ENCODE data around the gene CDYL. TPM values are rescaled to one million over a fixed set of nuclear protein-coding genes. Genes with fewer than 3 reads are reported as not detected.

CDYL gene
- polyA plus RNA-seq, 1 experiment = 26.6 TPM

DNA sequence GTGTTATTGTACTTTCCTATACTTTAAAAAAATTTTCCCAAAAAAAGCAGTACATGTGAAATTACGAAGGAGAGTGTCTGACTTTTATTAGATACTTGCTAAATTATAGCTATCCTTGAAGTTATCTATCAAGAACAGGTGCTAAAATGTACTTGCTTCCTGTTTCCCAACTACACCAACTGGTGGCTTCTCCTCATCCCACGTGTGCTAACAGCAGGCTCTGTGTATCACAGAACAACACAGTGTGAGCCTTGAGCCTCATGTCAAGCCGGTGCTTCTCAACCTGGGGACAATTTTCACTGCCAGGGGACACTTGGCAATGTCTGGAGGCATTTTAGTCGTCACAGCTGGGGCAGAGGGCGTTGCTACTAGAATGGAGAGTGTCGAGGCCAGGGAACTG lies 36.2 kb upstream of the CDYL start:
- no peak for DNase-seq (ENCODE audit: low read depth, low spot score)
- ChIA-PET CTCF (no interaction called here), POLR2A (no interaction called here)
- Histone ChIP-seq H3K9me3 (ENCODE audit: control insufficient read depth, insufficient read depth, low read length) (no peaks in the 10 kb centered on the region), H3K4me3 (ENCODE audit: low read depth, low read length) (no peak overlapping the region), H3K27me3 (ENCODE audit: control insufficient read depth, insufficient read depth, low read length) (peaks cover 16% of the 10 kb centered on the region), H3K27ac (ENCODE audit: low read depth, low read length) (no peak overlapping the region)
- TF ChIP-seq, protein P1, sequence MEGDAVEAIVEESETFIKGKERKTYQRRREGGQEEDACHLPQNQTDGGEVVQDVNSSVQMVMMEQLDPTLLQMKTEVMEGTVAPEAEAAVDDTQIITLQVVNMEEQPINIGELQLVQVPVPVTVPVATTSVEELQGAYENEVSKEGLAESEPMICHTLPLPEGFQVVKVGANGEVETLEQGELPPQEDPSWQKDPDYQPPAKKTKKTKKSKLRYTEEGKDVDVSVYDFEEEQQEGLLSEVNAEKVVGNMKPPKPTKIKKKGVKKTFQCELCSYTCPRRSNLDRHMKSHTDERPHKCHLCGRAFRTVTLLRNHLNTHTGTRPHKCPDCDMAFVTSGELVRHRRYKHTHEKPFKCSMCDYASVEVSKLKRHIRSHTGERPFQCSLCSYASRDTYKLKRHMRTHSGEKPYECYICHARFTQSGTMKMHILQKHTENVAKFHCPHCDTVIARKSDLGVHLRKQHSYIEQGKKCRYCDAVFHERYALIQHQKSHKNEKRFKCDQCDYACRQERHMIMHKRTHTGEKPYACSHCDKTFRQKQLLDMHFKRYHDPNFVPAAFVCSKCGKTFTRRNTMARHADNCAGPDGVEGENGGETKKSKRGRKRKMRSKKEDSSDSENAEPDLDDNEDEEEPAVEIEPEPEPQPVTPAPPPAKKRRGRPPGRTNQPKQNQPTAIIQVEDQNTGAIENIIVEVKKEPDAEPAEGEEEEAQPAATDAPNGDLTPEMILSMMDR (IDR thresholded peaks at IDR 0.05; ENCODE audit: low read depth, low read length) = no peak

- Histone ChIP-seq H3K27me3 (ENCODE audit: control insufficient read depth, insufficient read depth, low read length) (peaks cover 24% of the 10 kb centered on the region), H3K27ac (ENCODE audit: low read depth, low read length) (no peak overlapping the region), H3K9me3 (ENCODE audit: control insufficient read depth, insufficient read depth, low read length) (no peaks in the 10 kb centered on the region), H3K4me3 (ENCODE audit: low read depth, low read length) (no peak overlapping the region)
- CTCF ChIA-PET = no interaction called here
- no peak for DNase-seq (ENCODE audit: low read depth, low spot score)
- POLR2A ChIA-PET = no interaction called here
- TF ChIP-seq, protein P1 (IDR thresholded peaks at IDR 0.05; ENCODE audit: low read depth, low read length) = no peak
Measured at GRCh38 chr6:4743062-4743461, 33.1 kb upstream of the CDYL start.

GRCh38 chr6:4743926-4744325 lies 32.3 kb upstream of the CDYL start:
- no peak overlapping the region for H3K27ac ChIP-seq (ENCODE audit: low read depth, low read length)
- POLR2A ChIA-PET = no interaction called here

DNA sequence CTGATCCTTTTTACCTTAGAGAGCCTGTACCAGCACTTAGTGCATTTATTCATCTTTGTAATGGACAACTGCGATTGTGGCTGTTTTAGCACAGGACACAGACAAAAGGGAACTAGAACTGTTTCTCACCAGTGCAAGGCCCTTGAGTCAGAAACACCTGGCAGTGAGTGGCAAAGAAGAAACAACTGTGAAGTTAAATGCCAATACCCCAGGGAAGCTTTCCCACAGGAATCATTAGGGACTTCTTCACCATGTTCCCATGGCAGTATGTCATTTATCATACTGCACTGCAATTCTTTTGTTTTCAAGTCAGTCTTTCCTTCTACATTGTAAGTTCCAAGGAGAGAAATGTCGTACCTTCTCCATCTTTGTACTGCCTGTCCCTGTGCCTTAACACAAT lies 28.6 kb upstream of the CDYL start:
- no peak for DNase-seq (ENCODE audit: low read depth, low spot score)
- peaks cover 22% of the 10 kb centered on the region for H3K27me3 ChIP-seq (ENCODE audit: control insufficient read depth, insufficient read depth, low read length)
- TF ChIP-seq, protein P1 (IDR thresholded peaks at IDR 0.05; ENCODE audit: low read depth, low read length) = no peak
- no peak overlapping the region for H3K27ac ChIP-seq (ENCODE audit: low read depth, low read length)
- POLR2A ChIA-PET = no interaction called here
- H3K9me3 ChIP-seq (ENCODE audit: control insufficient read depth, insufficient read depth, low read length) = no peaks in the 10 kb centered on the region
- CTCF ChIA-PET = no interaction called here
- H3K4me3 ChIP-seq (ENCODE audit: low read depth, low read length) = no peak overlapping the region

More at GRCh38 chr6:4743926-4744325, 32.3 kb upstream of the CDYL start:
- Histone ChIP-seq H3K27me3 (ENCODE audit: control insufficient read depth, insufficient read depth, low read length) (peaks cover 26% of the 10 kb centered on the region), H3K4me3 (ENCODE audit: low read depth, low read length) (no peak overlapping the region), H3K9me3 (ENCODE audit: control insufficient read depth, insufficient read depth, low read length) (no peaks in the 10 kb centered on the region)
- DNase-seq (ENCODE audit: low read depth, low spot score) = no peak
- TF ChIP-seq, protein P1 (IDR thresholded peaks at IDR 0.05; ENCODE audit: low read depth, low read length) = no peak
- CTCF ChIA-PET = no interaction called here

- DNase-seq (ENCODE audit: low read depth, low spot score) = no peak
- no peak overlapping the region for H3K27ac ChIP-seq (ENCODE audit: low read depth, low read length)
- H3K9me3 ChIP-seq (ENCODE audit: control insufficient read depth, insufficient read depth, low read length) = no peaks in the 10 kb centered on the region
- ChIA-PET POLR2A (no interaction called here), CTCF (no interaction called here)
- TF ChIP-seq, protein P1 (IDR thresholded peaks at IDR 0.05; ENCODE audit: low read depth, low read length) = no peak
- no peak overlapping the region for H3K4me3 ChIP-seq (ENCODE audit: low read depth, low read length)
- peaks cover 23% of the 10 kb centered on the region for H3K27me3 ChIP-seq (ENCODE audit: control insufficient read depth, insufficient read depth, low read length)
Measured at GRCh38 chr6:4751823-4752464, 24.3 kb upstream of the CDYL start.

All from AG04450 (cell line).